Astrocyte (in vitro differentiated cells and primary cell): ENCODE results near the gene OR2M7. TPM values are rescaled to one million over a fixed set of nuclear protein-coding genes. Genes with fewer than 3 reads are reported as not detected.

Source experiments
- total RNA-seq: library from RNA; stranded (reverse); gene quantifications from 2 replicates; pipeline ENCODE4 v1.2.1, GENCODE V29; 2021

The OR2M7 gene
- total RNA-seq, 1 donor from 2014 or later = not detected

Other genes starting within 250 kb of the OR2M7 start
- gene OR2L13, start 229.4 kb downstream of the OR2M7 start, total RNA-seq = not detected in 2 replicates
- not detected in 2 replicates for gene OR2M5, start 179.4 kb downstream of the OR2M7 start, total RNA-seq
- not detected in 2 replicates for gene OR2M2, start 149.7 kb downstream of the OR2M7 start, total RNA-seq
- gene OR2M3, start 127.3 kb downstream of the OR2M7 start, total RNA-seq = not detected in 2 replicates
- gene OR2M4, start 93.2 kb downstream of the OR2M7 start, total RNA-seq = not detected in 2 replicates
- not detected in 2 replicates for gene OR2T33, start 46.6 kb downstream of the OR2M7 start, total RNA-seq
- not detected in 2 replicates for gene OR2T12, start 21.1 kb downstream of the OR2M7 start, total RNA-seq
- gene OR14C36, start 24.2 kb upstream of the OR2M7 start, total RNA-seq = not detected in 2 replicates
- gene OR2T4, start 37.1 kb upstream of the OR2M7 start, total RNA-seq = not detected in 2 replicates
- not detected in 2 replicates for gene OR2T6, start 51.2 kb upstream of the OR2M7 start, total RNA-seq
- not detected in 2 replicates for gene OR2T1, start 78.5 kb upstream of the OR2M7 start, total RNA-seq
- not detected in 2 replicates for gene OR2T2, start 121.1 kb upstream of the OR2M7 start, total RNA-seq
- not detected in 2 replicates for gene OR2T3, start 148.8 kb upstream of the OR2M7 start, total RNA-seq
- gene OR2T5, start 164.0 kb upstream of the OR2M7 start, total RNA-seq = not detected in 2 replicates
- not detected in 2 replicates for gene OR2G6, start 183.5 kb upstream of the OR2M7 start, total RNA-seq
- gene OR2T29, start 238.2 kb upstream of the OR2M7 start, total RNA-seq = not detected in 2 replicates